ENCODE measurements around the gene DHFR2.

DNA sequence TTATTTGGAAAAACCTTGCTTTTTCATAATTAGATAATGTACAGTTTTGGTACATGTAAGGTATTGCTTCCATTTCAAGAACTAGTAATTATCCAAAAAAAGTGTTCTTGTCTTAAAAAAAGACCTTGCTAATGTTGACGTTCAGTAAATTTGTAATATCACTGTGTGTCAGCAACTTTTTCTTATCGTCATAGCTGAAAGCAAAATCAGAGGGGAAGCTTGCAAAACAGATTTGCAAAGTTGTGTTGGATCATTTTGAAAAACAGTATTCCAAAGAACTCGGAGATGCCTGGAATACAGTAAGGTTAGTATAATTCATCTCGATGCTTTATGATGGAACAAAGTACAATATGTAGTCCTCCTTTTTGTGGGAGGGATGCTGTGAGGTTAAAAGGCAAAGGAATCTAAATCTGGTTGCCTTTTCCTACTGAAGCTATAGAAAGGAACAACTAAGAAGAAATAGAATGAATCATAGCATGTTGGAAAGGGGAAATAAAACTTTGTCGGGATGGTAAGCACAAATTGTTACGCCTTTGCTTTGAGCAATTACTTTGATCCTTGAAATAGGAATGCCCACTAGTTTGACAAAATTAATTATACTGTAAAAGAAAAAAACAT is 1.6 kb upstream of the DHFR2 start:
- TF ChIP-seq, protein P1, sequence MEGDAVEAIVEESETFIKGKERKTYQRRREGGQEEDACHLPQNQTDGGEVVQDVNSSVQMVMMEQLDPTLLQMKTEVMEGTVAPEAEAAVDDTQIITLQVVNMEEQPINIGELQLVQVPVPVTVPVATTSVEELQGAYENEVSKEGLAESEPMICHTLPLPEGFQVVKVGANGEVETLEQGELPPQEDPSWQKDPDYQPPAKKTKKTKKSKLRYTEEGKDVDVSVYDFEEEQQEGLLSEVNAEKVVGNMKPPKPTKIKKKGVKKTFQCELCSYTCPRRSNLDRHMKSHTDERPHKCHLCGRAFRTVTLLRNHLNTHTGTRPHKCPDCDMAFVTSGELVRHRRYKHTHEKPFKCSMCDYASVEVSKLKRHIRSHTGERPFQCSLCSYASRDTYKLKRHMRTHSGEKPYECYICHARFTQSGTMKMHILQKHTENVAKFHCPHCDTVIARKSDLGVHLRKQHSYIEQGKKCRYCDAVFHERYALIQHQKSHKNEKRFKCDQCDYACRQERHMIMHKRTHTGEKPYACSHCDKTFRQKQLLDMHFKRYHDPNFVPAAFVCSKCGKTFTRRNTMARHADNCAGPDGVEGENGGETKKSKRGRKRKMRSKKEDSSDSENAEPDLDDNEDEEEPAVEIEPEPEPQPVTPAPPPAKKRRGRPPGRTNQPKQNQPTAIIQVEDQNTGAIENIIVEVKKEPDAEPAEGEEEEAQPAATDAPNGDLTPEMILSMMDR (IDR thresholded peaks at IDR 0.05; ENCODE audit: extremely low read depth in 1 of 2, insufficient read depth in 1 of 2, low read depth in 1 of 2, low read length in 2 of 2): no peak
- TF ChIP-seq POLR2A (IDR thresholded peaks at IDR 0.05; ENCODE audit: low read depth, low read length) (no peak), EZH2 (IDR thresholded peaks at IDR 0.05; ENCODE audit: borderline replicate concordance, low read depth, low read length, severe bottlenecking) (no peak), MYC (IDR thresholded peaks at IDR 0.05; ENCODE audit: low read depth, low read length) (no peak)
